H1 (cell line): Measurements from ENCODE around the gene PDE8A. TPM values are rescaled to one million over a fixed set of nuclear protein-coding genes. Genes with fewer than 3 reads are reported as not detected.

Experiments used
- CTCF ChIA-PET: fragments of 300-600 bp; sonication (Branson Sonifier 250); formaldehyde crosslinking; loops from one replicate; lab custom pipeline; 2021; ENCODE audit not compliant: partially characterized antibody; lab: Charles Lee
- POLR2A ChIA-PET: fragments of 300-600 bp; sonication (Branson Sonifier 250); formaldehyde crosslinking; loops from one replicate; lab custom pipeline; 2021; ENCODE audit warnings: inconsistent platforms; ENCODE audit not compliant: partially characterized antibody; lab: Charles Lee
- DNase-seq, 2 experiments: peaks; one replicate each; pipeline versions ENCODE4 v3.0.0 to v3.0.0-alpha.2; 2010 to 2022; ENCODE audit warnings: low spot score in 2 of 2, low read depth in 1 of 2, mixed read lengths in 1 of 2
- FAIRE-seq: peaks from 2 replicates; lab custom pipeline; 2011; peaks lifted over from hg19 to GRCh38; lab: Jason Lieb, UNC
- H2AFZ ChIP-seq: 2 replicates; pipeline ENCODE4 v1.8.1; 2012; ENCODE audit warnings: low read length, inconsistent platforms
- H2AK5ac ChIP-seq: 2 replicates; pipeline ENCODE4 v1.6.1; 2013; ENCODE audit warnings: low read depth, low read length
- H2BK120ac ChIP-seq: replicated peaks from 2 replicates; pipeline ENCODE3; 2013; ENCODE audit warnings: low read depth, low read length, inconsistent platforms
- H2BK12ac ChIP-seq: 2 replicates; pipeline ENCODE4 v1.6.1; 2013; ENCODE audit warnings: low read depth, low read length
- H2BK15ac ChIP-seq: 2 replicates; pipeline ENCODE4 v1.6.1; 2013; ENCODE audit warnings: low read length
- H2BK20ac ChIP-seq: 2 replicates; pipeline ENCODE4 v1.6.1; 2013; ENCODE audit warnings: low read length
- H2BK5ac ChIP-seq: 2 replicates; pipeline ENCODE4 v1.6.1; 2013; ENCODE audit warnings: low read depth, low read length
- H3K14ac ChIP-seq: 2 replicates; pipeline ENCODE4 v1.6.1; 2013; ENCODE audit warnings: inconsistent platforms; ENCODE audit not compliant: insufficient read length
- H3K18ac ChIP-seq: 2 replicates; pipeline ENCODE4 v1.6.1; 2013; ENCODE audit warnings: low read length; ENCODE audit errors: extremely low read depth
- H3K23ac ChIP-seq: 2 replicates; pipeline ENCODE4 v1.6.1; 2013; ENCODE audit warnings: inconsistent platforms; ENCODE audit not compliant: insufficient read length
- H3K23me2 ChIP-seq: 2 replicates; pipeline ENCODE4 v1.6.1; 2013; ENCODE audit warnings: low read depth, low read length
- H3K27ac ChIP-seq: 2 replicates; pipeline ENCODE4 v1.6.1; 2011; ENCODE audit warnings: low read depth, low read length, inconsistent platforms
- H3K27me3 ChIP-seq, 4 experiments: replicated peaks in 1 of 4; 1 replicate in 1 of 4; 2 replicates in 3 of 4; pipeline versions ENCODE4 v1.6.1 to v1.8.1; 2011 to 2013; ENCODE audit warnings: low read length in 3 of 4, mild to moderate bottlenecking in 3 of 4, inconsistent platforms in 2 of 4, mixed read lengths in 2 of 4, moderate library complexity in 1 of 4; ENCODE audit not compliant: control insufficient read depth in 3 of 4, insufficient read depth in 3 of 4; ENCODE audit errors: extremely low read depth in 1 of 4
- H3K36me3 ChIP-seq, 4 experiments: 2 replicates each; pipeline versions ENCODE4 v1.6.1 to v1.8.1; 2011 to 2013; ENCODE audit warnings: mild to moderate bottlenecking in 4 of 4, low read length in 3 of 4, moderate library complexity in 2 of 4, control low read depth in 1 of 4, inconsistent platforms in 1 of 4; ENCODE audit not compliant: insufficient read depth in 4 of 4, control insufficient read depth in 2 of 4
- H3K4ac ChIP-seq: replicated peaks from 2 replicates; pipeline ENCODE3; 2013; ENCODE audit warnings: low read length, low read depth, mixed read lengths, inconsistent platforms; ENCODE audit not compliant: insufficient read length
- H3K4me1 ChIP-seq, 4 experiments: replicated peaks in 1 of 4; 1 replicate in 1 of 4; 2 replicates in 3 of 4; pipeline versions ENCODE4 v1.6.1 to v1.8.1; 2011 to 2013; ENCODE audit warnings: low read length in 3 of 4, inconsistent platforms in 2 of 4, mixed read lengths in 1 of 4; ENCODE audit not compliant: insufficient read depth in 4 of 4, control insufficient read depth in 3 of 4
- H3K4me2 ChIP-seq, 2 experiments: 2 replicates each; pipeline versions ENCODE4 v1.6.1 to v1.8.1; 2011 to 2013; ENCODE audit warnings: low read depth in 2 of 2, low read length in 2 of 2, control low read depth in 1 of 2, inconsistent platforms in 1 of 2, mild to moderate bottlenecking in 1 of 2; ENCODE audit not compliant: insufficient read depth in 1 of 2
- H3K4me3 ChIP-seq, 4 experiments: fragments of 200-600, 300-600 bp in 1 of 4; sonication (generic), shearing (Covaris generic), sonication (Bioruptor Twin) in 1 of 4; 2 replicates each; pipeline versions ENCODE4 v1.5.1 to v1.8.1; 2011 to 2016; ENCODE audit warnings: low read length in 4 of 4, low read depth in 3 of 4, control low read depth in 2 of 4, inconsistent platforms in 2 of 4, mild to moderate bottlenecking in 2 of 4, mixed read lengths in 1 of 4, moderate library complexity in 1 of 4; ENCODE audit not compliant: insufficient read depth in 2 of 4; ENCODE audit errors: extremely low read depth in 1 of 4
- H3K56ac ChIP-seq: replicated peaks from 2 replicates; pipeline ENCODE3; 2013; ENCODE audit warnings: low read depth, mild to moderate bottlenecking, mixed read lengths, low read length, inconsistent platforms; ENCODE audit not compliant: insufficient read length
- H3K79me1 ChIP-seq: 2 replicates; pipeline ENCODE4 v1.6.1; 2013; ENCODE audit warnings: low read depth, low read length, control low read depth
- H3K79me2 ChIP-seq, 2 experiments: 2 replicates each; pipeline versions ENCODE4 v1.6.1 to v1.8.1; 2012 to 2013; ENCODE audit warnings: low read length in 2 of 2, mild to moderate bottlenecking in 2 of 2, inconsistent platforms in 1 of 2; ENCODE audit not compliant: insufficient read depth in 2 of 2, control insufficient read depth in 1 of 2
- H3K9ac ChIP-seq, 4 experiments: replicated peaks in 1 of 4; 1 replicate in 1 of 4; 2 replicates in 3 of 4; pipeline versions ENCODE4 v1.6.1 to v1.8.1; 2011 to 2013; ENCODE audit warnings: low read depth in 3 of 4, low read length in 3 of 4, control low read depth in 2 of 4, mild to moderate bottlenecking in 2 of 4, moderate library complexity in 2 of 4, inconsistent platforms in 1 of 4; ENCODE audit errors: extremely low read depth in 1 of 4
- H3K9me3 ChIP-seq, 2 experiments: 2 replicates each; pipeline versions ENCODE4 v1.6.1 to v1.8.1; 2012 to 2013; ENCODE audit warnings: mild to moderate bottlenecking in 2 of 2, moderate library complexity in 2 of 2, control low read depth in 1 of 2, inconsistent platforms in 1 of 2, low read depth in 1 of 2, low read length in 1 of 2, mixed read lengths in 1 of 2; ENCODE audit not compliant: insufficient read depth in 2 of 2
- H4K20me1 ChIP-seq, 2 experiments: replicated peaks in 1 of 2; 2 replicates each; pipeline versions ENCODE3 to v1.8.1; 2011 to 2013; ENCODE audit warnings: inconsistent platforms in 2 of 2, low read length in 2 of 2, mild to moderate bottlenecking in 1 of 2; ENCODE audit not compliant: insufficient read depth in 2 of 2, control insufficient read depth in 1 of 2
- H4K5ac ChIP-seq: 2 replicates; pipeline ENCODE4 v1.6.1; 2013; ENCODE audit warnings: low read length, low read depth, mixed read lengths, inconsistent platforms; ENCODE audit not compliant: insufficient read length
- H4K8ac ChIP-seq: 2 replicates; pipeline ENCODE4 v1.8.0; 2013; ENCODE audit warnings: mild to moderate bottlenecking, moderate library complexity, low read length, inconsistent platforms; ENCODE audit not compliant: insufficient read depth; ENCODE audit errors: extremely low read depth
- H4K91ac ChIP-seq: replicated peaks from 2 replicates; pipeline ENCODE3; 2013; ENCODE audit warnings: low read length, mixed read lengths, inconsistent platforms; ENCODE audit not compliant: insufficient read length
- NRF1 ChIP-seq: IDR thresholded peaks from 2 replicates; pipeline ENCODE4 v1.6.1; 2011; ENCODE audit warnings: mild to moderate bottlenecking, low read depth, low read length, improper control_type of control experiment
- WGBS, 2 experiments: shearing (Covaris generic) in 1 of 2; methylation state at CpG; one replicate each; pipeline versions ENCODE4 v1.1.6 to v1.1.7; 2013 to 2015; ENCODE audit warnings: low lambda C conversion rate in 2 of 2, mixed read lengths in 2 of 2, inconsistent platforms in 1 of 2, low coverage in 1 of 2, missing lambda C conversion rate in 1 of 2; ENCODE audit not compliant: insufficient replicate concordance in 2 of 2, insufficient coverage in 1 of 2, insufficient read length in 1 of 2; ENCODE audit errors: extremely low coverage in 1 of 2, missing lambda C conversion rate in 1 of 2; 5-methylcytosine and 5-hydroxymethylcytosine counted together
- polyA plus RNA-seq, 7 experiments: library from polyadenylated mRNA; depleted of rRNA in 3 of 7; stranded (reverse) in 5 of 7; unstranded in 2 of 7; fragments of >200 nt in 5 of 7; fragments of 200-250 nt in 2 of 7; gene quantifications; 1 replicate in 5 of 7; 2 replicates in 1 of 7; 4 replicates in 1 of 7; pipeline versions ENCODE4 v1.2.1 to v1.2.3, GENCODE V29; 2011 to 2013; ENCODE audit warnings: missing spikeins in 2 of 7, mixed read lengths in 2 of 7
- total RNA-seq: library from RNA; stranded (reverse); fragmentation: NEBNext Ultra II Directional; extraction: Animal tissue kit (Norgen Biotek cat#: 25700); gene quantifications from 2 replicates; pipeline ENCODE4 v1.2.1, GENCODE V29; 2021

Gene PDE8A
- total and polyA plus RNA-seq, 2 of the 8 experiments (the other 6 are each of a cell fraction or from before 2014, with no cell fraction given): 6.9 to 7.8 TPM

DNA sequence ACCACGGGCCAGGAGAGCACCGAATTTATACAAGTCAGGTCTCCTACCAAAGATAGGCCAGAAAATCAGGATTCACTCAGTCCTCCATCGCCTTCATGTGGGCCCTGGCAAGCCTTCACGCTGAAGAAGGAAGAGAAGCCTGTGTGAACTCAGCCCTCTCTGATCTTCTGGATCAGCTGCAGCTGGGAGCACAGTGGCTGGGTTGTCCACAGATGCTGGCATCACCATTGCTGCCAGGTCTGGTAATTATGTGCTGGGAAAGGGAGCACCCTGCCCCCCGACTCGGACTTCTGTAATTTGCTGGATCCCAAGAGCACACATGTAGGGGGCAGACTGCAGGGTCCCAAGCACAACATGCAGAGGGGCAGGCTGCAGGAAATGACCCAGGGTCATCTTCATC lies 12.4 kb upstream of the PDE8A start:
- no peak overlapping the region for H4K91ac ChIP-seq
- 82% methylated on average over 6 of the region's 6 CpGs; no CpG with 5 or more reads in 1 of the 2 experiments for WGBS, 2 experiments
- H3K9ac ChIP-seq: no peak overlapping the region
- no peaks in the 10 kb centered on the region for H3K36me3 ChIP-seq
- H3K56ac ChIP-seq: no peak overlapping the region
- no peaks in the 10 kb centered on the region for H3K23me2 ChIP-seq
- H4K8ac ChIP-seq: no peak overlapping the region
- FAIRE-seq (no peak), DNase-seq (no peak)
- no peak overlapping the region for H3K4me3 ChIP-seq
- no peak overlapping the region for H2BK5ac ChIP-seq
- H3K79me1 ChIP-seq: no peaks in the 10 kb centered on the region
- no peak overlapping the region for H3K27ac ChIP-seq
- no peak overlapping the region for H3K23ac ChIP-seq
- no peaks in the 10 kb centered on the region for H3K79me2 ChIP-seq
- H3K14ac ChIP-seq: no peak overlapping the region
- ChIA-PET POLR2A (interaction anchor here (2.0 kb wide), 1 partner anchor 10 kb away, joined by 6 read pairs; no protein-coding TSS in a partner anchor), CTCF (interaction anchor here (0.9 kb wide), 1 partner anchor 36 kb away, joined by 3 read pairs; no protein-coding TSS in a partner anchor)
- peaks cover 6 to 16% of the 10 kb centered on the region in 2 experiments; a peak in 1 of 4 replicates for H3K9me3 ChIP-seq
- H3K27me3 ChIP-seq: no peaks in the 10 kb centered on the region
- H3K4me1 ChIP-seq: peaks cover 0 to 8% (median 3%) of the 10 kb centered on the region in 4 experiments; a peak in 6 of 7 replicates
- no peak overlapping the region for H3K4ac ChIP-seq
- no peak overlapping the region for H2BK120ac ChIP-seq
- H2BK15ac ChIP-seq: no peak overlapping the region
- no peak overlapping the region for H3K18ac ChIP-seq
- H2AFZ ChIP-seq: no peak overlapping the region
- no peak overlapping the region for H3K4me2 ChIP-seq
- H4K5ac ChIP-seq: no peak overlapping the region
- no peak overlapping the region for H2BK20ac ChIP-seq
- no peak overlapping the region for H2BK12ac ChIP-seq
- H2AK5ac ChIP-seq: no peak overlapping the region
- no peaks in the 10 kb centered on the region for H4K20me1 ChIP-seq
- no peak for TF ChIP-seq NRF1
